Liver (tissue), 3 donors: ENCODE measurements around the gene HBG1.

ENCODE experiments used
- CTCF ChIP-seq: fragments of 150-350 bp; IDR thresholded peaks from 2 replicates; pipeline ENCODE4 v1.5.1; 2017; ENCODE audit warnings: improper control_type of control experiment, low read depth, low read length; ENCODE audit not compliant: missing input control
- FOXA1 ChIP-seq: IDR thresholded peaks from 2 replicates; pipeline ENCODE4 v1.6.1; 2016; ENCODE audit warnings: antibody characterized with exemption
- RAD21 ChIP-seq, 2 donors: IDR thresholded peaks; 2 replicates each; pipeline ENCODE4 v1.6.1; 2016; ENCODE audit warnings: antibody characterized with exemption in 2 of 2, mild to moderate bottlenecking in 2 of 2
- YY1 ChIP-seq: IDR thresholded peaks from 2 replicates; pipeline ENCODE4 v1.6.1; 2016; ENCODE audit warnings: antibody characterized with exemption, mild to moderate bottlenecking
- TF ChIP-seq, protein P1 (sequence below): IDR thresholded peaks from 2 replicates; pipeline ENCODE4 v1.6.1; 2016; ENCODE audit warnings: antibody characterized with exemption
- donor health status: healthy.
- donor health status: healthy.

DNA sequence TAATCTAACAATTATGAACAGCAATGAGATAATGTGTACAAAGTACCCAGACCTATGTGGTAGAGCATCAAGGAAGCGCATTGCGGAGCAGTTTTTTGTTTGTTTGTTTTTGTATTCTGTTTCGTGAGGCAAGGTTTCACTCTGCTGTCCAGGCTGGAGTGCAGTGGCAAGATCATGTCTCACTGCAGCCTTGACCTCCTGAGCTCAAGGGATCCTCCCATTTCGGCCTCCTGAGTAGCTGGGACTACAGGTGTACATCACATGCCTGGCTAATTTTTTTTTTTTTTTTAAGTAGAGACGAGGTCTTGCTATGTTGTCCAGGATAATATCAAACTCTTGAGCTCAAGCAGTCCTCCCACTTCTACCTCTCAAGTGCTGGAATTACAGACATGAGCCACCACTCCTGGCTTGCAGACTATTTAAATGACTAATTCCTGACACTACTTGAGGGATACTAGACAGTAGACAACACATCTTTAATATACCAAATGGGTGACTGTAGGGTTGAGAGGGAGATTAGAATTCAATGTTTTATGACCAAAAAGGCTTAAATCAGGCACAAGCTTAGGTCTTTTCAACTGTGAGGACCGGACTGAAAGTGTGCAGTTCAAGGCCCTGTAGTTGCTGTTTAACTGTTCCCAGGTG is 39.4 kb upstream of the HBG1 start:
- no peak for TF ChIP-seq CTCF
- TF ChIP-seq, protein P1, sequence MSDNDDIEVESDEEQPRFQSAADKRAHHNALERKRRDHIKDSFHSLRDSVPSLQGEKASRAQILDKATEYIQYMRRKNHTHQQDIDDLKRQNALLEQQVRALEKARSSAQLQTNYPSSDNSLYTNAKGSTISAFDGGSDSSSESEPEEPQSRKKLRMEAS: no peak
- TF ChIP-seq YY1: no peak
- no peak for TF ChIP-seq RAD21 (IDR thresholded peaks at IDR 0.05)
- no peak for TF ChIP-seq FOXA1
